ENCODE measurements around the gene ANKRD44.
"Not testable (repeated sequence)": the region's sequence is repeated elsewhere in the genome, so short reads cannot be mapped to it uniquely, and the experiment has no call there.

Gene ANKRD44

DNA sequence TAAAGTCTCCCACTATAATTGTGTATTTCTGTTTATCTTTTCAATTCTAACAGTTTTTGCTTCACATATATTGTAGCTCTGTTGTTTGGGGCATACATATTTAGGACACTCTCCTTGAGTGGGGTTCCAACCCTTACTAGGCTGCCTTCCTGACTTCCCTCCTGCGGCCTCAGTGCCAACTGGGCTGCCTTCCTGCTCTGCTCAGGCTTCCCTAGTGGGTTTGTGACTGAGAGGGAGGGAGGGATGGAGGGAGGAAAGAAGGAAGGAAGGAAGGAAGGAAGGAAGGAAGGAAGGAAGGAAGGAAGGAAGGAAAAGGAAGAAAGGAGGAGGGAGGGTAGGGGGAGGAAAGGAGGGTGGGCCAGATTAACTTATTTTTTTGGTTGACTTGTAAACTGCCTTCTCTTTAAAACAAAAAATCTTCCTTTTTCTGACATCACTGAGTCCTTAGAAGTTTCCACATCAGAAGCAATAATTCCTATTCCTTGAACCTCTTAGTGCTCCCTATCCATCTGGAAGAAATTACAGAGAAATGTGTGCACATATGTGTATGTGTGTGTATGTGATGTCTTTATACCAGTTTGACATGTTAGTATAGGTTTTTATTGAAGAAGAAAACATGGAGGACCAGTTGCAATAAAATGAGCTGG, 238.7 kb downstream of the ANKRD44 start:
- H3K79me2 ChIP-seq (ENCODE audit: insufficient read depth, low read length) = no peaks in the 10 kb centered on the region
- no peak overlapping the region for H3K4me2 ChIP-seq (ENCODE audit: low read length)

DNA sequence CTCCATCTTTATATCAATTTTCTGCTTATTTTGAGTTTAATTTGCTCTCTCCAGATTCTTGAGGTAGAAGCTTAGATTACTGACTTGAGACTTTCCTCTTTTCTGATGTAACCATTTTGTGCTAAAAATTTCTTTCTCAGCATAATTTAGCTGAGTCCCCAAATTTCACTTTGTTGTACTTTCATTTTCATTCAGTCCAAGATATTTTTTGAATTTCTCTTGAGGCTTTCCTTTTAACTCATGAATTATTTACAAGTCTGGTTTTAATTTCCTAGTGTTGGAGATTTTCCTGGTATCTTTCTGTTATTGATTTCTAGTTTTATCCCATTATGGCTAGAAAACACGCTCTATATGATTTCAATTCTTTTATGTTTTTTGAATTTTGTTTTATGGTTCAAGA, 239.4 kb downstream of the ANKRD44 start:
- H3K27me3 ChIP-seq (ENCODE audit: insufficient read depth, low read length) = no peaks in the 10 kb centered on the region
- H2AFZ ChIP-seq (ENCODE audit: low read length) = no peak overlapping the region
- H3K36me3 ChIP-seq (ENCODE audit: insufficient read depth, low read length) = peaks cover 4% of the 10 kb centered on the region; the same call in 1 of the 2 replicates
- H3K79me2 ChIP-seq (ENCODE audit: insufficient read depth, low read length) = no peaks in the 10 kb centered on the region
- H3K27ac ChIP-seq (ENCODE audit: low read depth, low read length, poor library complexity, severe bottlenecking) = no peak overlapping the region
- H3K9ac ChIP-seq (ENCODE audit: low read length) = no peak overlapping the region
- no peaks in the 10 kb centered on the region for H3K9me3 ChIP-seq (ENCODE audit: low read length)
- no peak for TF ChIP-seq EZH2 (IDR thresholded peaks at IDR 0.05; ENCODE audit: borderline replicate concordance, low read length)
- TF ChIP-seq, protein P1, sequence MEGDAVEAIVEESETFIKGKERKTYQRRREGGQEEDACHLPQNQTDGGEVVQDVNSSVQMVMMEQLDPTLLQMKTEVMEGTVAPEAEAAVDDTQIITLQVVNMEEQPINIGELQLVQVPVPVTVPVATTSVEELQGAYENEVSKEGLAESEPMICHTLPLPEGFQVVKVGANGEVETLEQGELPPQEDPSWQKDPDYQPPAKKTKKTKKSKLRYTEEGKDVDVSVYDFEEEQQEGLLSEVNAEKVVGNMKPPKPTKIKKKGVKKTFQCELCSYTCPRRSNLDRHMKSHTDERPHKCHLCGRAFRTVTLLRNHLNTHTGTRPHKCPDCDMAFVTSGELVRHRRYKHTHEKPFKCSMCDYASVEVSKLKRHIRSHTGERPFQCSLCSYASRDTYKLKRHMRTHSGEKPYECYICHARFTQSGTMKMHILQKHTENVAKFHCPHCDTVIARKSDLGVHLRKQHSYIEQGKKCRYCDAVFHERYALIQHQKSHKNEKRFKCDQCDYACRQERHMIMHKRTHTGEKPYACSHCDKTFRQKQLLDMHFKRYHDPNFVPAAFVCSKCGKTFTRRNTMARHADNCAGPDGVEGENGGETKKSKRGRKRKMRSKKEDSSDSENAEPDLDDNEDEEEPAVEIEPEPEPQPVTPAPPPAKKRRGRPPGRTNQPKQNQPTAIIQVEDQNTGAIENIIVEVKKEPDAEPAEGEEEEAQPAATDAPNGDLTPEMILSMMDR (IDR thresholded peaks at IDR 0.05; ENCODE audit: low read length) = no peak
- H3K9me2 ChIP-seq (ENCODE audit: low read depth, low read length) = no peaks in the 10 kb centered on the region
- no peaks in the 10 kb centered on the region for H4K20me1 ChIP-seq (ENCODE audit: insufficient read depth, low read length)
- H3K4me3 ChIP-seq (ENCODE audit: low read depth, low read length, poor library complexity, severe bottlenecking) = no peak overlapping the region
- no peak overlapping the region for H3K4me2 ChIP-seq (ENCODE audit: low read length)
- 0 out of 2 replicates have a peak, but pooled peaks cover 4% of the 10 kb centered on the region for H3F3A ChIP-seq (ENCODE audit: insufficient read depth, low read length)
- H3K4me1 ChIP-seq (ENCODE audit: insufficient read depth, low read length, severe bottlenecking) = no peaks in the 10 kb centered on the region

More for the DNA sequence above, 238.7 kb downstream of the ANKRD44 start:
- no peak overlapping the region for H3K27ac ChIP-seq (ENCODE audit: low read depth, low read length, poor library complexity, severe bottlenecking)
- H3F3A ChIP-seq (ENCODE audit: insufficient read depth, low read length) = 0 out of 2 replicates have a peak, but pooled peaks cover 4% of the 10 kb centered on the region
- peaks cover 10% of the 10 kb centered on the region for H3K36me3 ChIP-seq (ENCODE audit: insufficient read depth, low read length)
- TF ChIP-seq EZH2 (IDR thresholded peaks at IDR 0.05; ENCODE audit: borderline replicate concordance, low read length) = no peak
- TF ChIP-seq, protein P1 (IDR thresholded peaks at IDR 0.05; ENCODE audit: low read length) = no peak
- no peaks in the 10 kb centered on the region for H3K4me1 ChIP-seq (ENCODE audit: insufficient read depth, low read length, severe bottlenecking)
- no peak overlapping the region for H3K4me3 ChIP-seq (ENCODE audit: low read depth, low read length, poor library complexity, severe bottlenecking)
- H3K27me3 ChIP-seq (ENCODE audit: insufficient read depth, low read length) = no peaks in the 10 kb centered on the region
- no peak overlapping the region for H2AFZ ChIP-seq (ENCODE audit: low read length)
- no peaks in the 10 kb centered on the region for H3K9me2 ChIP-seq (ENCODE audit: low read depth, low read length)
- no peak overlapping the region for H3K9ac ChIP-seq (ENCODE audit: low read length)
- no peaks in the 10 kb centered on the region for H3K9me3 ChIP-seq (ENCODE audit: low read length)
- H4K20me1 ChIP-seq (ENCODE audit: insufficient read depth, low read length) = no peaks in the 10 kb centered on the region

DNA sequence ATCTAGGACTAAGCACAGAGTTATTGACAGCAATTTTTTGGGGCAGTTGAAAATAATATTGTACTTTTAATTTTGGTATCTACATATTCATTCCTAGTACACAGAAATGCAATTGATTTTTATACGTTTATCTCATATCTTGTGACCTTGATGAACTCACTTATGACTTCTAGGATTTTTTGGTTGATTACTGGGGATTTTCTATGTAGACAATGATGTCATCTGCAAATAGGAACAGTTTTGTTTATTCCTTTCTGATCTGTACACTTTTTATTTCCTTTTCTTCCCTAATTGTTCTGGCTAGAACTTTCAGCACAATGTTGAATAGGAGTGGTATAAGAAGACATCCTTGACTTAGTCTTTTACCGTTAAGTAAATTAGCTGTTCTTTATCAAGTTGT, 240.6 kb downstream of the ANKRD44 start:
- Histone ChIP-seq H3K4me3 (ENCODE audit: low read depth, low read length, poor library complexity, severe bottlenecking) (no peak overlapping the region), H3F3A (ENCODE audit: insufficient read depth, low read length) (0 out of 2 replicates have a peak, but pooled peaks cover 4% of the 10 kb centered on the region), H3K9me3 (ENCODE audit: low read length) (no peaks in the 10 kb centered on the region), H3K36me3 (ENCODE audit: insufficient read depth, low read length) (no peaks in the 10 kb centered on the region), H2AFZ (ENCODE audit: low read length) (no peak overlapping the region), H4K20me1 (ENCODE audit: insufficient read depth, low read length) (no peaks in the 10 kb centered on the region), H3K4me2 (ENCODE audit: low read length) (no peak overlapping the region), H3K79me2 (ENCODE audit: insufficient read depth, low read length) (no peaks in the 10 kb centered on the region), H3K27ac (ENCODE audit: low read depth, low read length, poor library complexity, severe bottlenecking) (no peak overlapping the region), H3K9me2 (ENCODE audit: low read depth, low read length) (no peaks in the 10 kb centered on the region), H3K4me1 (ENCODE audit: insufficient read depth, low read length, severe bottlenecking) (no peaks in the 10 kb centered on the region), H3K27me3 (ENCODE audit: insufficient read depth, low read length) (no peaks in the 10 kb centered on the region), H3K9ac (ENCODE audit: low read length) (no peak overlapping the region)
- TF ChIP-seq, protein P1 (IDR thresholded peaks at IDR 0.05; ENCODE audit: low read length) = no peak
- no peak for TF ChIP-seq EZH2 (IDR thresholded peaks at IDR 0.05; ENCODE audit: borderline replicate concordance, low read length)

DNA sequence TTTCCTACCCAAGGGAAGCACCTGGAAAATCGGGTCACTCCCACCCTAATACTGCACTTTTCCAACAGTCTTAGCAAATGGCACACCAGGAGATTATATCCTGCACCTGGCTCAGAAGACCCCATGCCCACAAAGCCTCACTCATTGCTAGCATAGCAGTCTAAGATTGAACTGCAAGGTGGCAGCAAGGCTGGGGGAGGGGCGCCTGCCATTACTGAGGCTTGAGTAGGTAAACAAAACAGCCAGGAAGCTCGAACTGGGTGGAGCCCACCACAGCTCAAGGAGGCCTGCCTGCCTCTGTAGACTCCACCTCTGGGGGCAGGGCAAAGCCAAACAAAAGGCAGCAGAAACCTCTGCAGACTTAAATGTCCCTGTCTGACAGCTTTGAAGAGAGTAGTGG, 248.0 kb downstream of the ANKRD44 start:
- H3K79me2 ChIP-seq (ENCODE audit: insufficient read depth, low read length); H2AFZ ChIP-seq (ENCODE audit: low read length); H4K20me1 ChIP-seq (ENCODE audit: insufficient read depth, low read length); H3K4me1 ChIP-seq (ENCODE audit: insufficient read depth, low read length, severe bottlenecking); H3K27ac ChIP-seq (ENCODE audit: low read depth, low read length, poor library complexity, severe bottlenecking); H3K4me3 ChIP-seq (ENCODE audit: low read depth, low read length, poor library complexity, severe bottlenecking); H3K4me2 ChIP-seq (ENCODE audit: low read length); H3F3A ChIP-seq (ENCODE audit: insufficient read depth, low read length); H3K9me2 ChIP-seq (ENCODE audit: low read depth, low read length); H3K9ac ChIP-seq (ENCODE audit: low read length); H3K27me3 ChIP-seq (ENCODE audit: insufficient read depth, low read length); H3K9me3 ChIP-seq (ENCODE audit: low read length): not testable (repeated sequence)
- peaks cover 21% of the 10 kb centered on the region for H3K36me3 ChIP-seq (ENCODE audit: insufficient read depth, low read length)
